GM21515 (cell line): ENCODE data around the gene C17orf113.

ENCODE experiments used
- ATAC-seq: cut with Tn5 transposase; IDR thresholded peaks from one replicate; pipeline ENCODE4 v1.9.1; 2021; ENCODE audit not compliant: unreplicated experiment

C17orf113 gene

GRCh38 chr17:42072323-42073187 lies 22.2 kb upstream of the C17orf113 start:
- ATAC-seq = no peak

GRCh38 chr17:42071810-42072209 lies 21.4 kb upstream of the C17orf113 start:
- ATAC-seq = no peak

GRCh38 chr17:42068979-42069378 lies 18.6 kb upstream of the C17orf113 start:
- no peak for ATAC-seq

DNA sequence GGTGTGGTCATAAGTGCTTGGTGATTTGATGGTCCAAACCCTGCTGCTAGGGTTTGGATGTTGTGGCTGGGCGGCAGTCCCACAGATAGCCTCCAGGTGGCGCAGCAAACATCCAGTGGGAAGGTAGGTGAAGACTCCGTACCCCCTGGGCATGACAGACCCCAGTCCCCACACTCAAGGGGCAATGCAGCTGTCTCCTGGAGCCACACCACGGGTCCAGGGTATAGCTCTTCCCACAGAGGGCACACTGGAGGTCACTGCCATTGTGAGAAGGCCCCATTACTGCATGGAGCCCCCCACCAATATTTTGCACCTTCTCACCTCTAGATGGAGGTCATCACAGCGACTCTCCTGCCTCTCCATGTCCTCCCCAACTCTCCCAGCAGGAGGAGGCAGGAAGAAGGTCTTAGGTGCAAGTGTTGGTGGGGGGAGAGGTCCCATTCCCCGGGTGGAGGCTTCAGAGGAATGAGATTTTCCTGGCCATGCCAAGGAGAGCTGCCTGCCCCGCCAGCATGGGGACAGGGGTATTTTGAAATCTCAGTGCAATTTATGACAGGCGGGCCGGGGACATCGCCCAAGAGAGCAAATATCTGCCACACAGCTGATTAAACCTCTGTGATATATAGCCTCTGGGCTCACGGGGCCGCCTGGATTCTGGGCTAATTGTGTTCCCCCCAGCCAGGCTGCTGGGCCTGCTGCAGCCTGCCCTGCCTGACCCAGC lies 17.1 kb upstream of the C17orf113 start:
- no peak for ATAC-seq

DNA sequence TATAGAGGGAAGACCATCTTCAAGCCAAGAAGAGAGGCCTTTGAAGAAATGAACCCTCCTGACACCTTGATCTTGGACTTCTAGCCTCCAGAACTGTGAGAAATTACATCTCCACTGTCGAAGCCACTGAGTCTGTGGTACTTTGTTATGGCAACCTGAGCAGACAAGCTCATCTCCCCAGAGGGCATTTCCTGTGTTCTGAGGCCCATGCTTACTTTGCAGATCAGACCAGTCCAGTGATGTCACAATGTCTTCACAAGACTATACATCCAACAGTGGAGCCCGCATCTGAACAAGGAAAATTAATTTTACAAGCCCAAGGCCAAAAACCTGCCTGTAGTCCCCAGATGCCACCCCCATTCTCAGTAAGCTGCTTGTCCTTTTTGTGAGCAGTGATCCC lies 14.8 kb upstream of the C17orf113 start:
- ATAC-seq = no peak

DNA sequence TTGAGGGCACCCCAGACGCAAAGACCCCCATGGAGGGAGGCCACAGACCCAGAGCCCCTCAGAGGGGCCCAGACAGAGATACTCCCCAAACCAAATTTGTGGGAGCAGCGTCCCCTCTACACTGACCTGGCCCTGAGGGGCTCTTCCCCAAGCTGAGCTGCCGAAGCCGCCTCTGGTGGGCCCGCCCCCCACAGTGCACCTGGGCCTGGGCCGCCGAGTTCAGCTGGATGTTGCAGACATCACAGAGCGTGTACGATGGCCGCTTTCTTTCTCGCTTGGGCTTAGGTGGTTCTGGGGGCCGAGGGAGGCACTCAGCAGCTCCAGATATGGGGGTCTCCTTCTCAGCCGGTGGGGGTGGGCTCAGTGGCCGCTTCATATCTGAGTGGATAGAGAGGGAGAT lies 12.3 kb upstream of the C17orf113 start:
- ATAC-seq = no peak

GRCh38 chr17:42061646-42062487 lies 11.5 kb upstream of the C17orf113 start:
- ATAC-seq = no peak

DNA sequence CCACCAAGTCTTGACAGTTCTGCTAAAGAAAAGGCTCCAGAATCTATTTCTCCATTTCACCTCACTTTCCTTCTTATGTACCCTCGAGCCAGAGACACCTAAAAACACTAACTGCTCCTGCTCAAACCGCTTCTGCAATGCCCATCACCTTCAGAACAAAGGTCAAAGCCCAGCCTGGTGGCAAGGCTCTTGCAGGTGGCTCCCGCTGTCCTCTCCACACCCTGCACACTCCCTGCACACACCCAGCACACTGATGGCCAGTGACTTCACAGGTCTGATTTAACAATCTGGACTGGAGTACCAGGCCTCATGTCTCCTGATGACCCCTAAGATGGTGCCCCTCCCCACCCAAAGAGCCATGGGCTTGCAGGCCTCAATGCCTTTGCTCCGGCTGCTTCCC lies 9.8 kb upstream of the C17orf113 start:
- ATAC-seq = no peak

GRCh38 chr17:42059815-42060214 lies 9.4 kb upstream of the C17orf113 start:
- no peak for ATAC-seq

DNA sequence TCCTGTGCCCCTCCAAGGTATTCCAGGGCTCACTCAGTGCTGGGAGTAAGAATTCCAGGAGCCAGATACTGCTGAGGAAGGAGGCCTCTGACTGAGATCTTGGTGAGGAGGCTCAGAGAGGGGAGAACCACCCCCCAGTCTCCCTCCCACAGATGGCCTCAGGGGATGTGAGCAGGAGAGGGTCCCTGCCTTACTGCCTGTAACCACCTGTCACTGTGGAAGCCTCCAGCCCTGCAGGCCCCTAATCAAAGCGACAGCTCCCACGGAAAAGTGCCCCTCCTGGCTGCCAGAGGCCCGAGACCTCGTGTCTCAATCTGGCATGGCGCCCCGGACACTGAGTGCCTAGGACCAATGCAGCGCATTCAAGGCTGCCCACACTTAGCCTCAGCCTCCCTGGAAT lies 7.7 kb upstream of the C17orf113 start:
- no peak for ATAC-seq

GRCh38 chr17:42056635-42057034 lies 6.2 kb upstream of the C17orf113 start:
- ATAC-seq = no peak

GRCh38 chr17:42055496-42055895 lies 5.1 kb upstream of the C17orf113 start:
- no peak for ATAC-seq

DNA sequence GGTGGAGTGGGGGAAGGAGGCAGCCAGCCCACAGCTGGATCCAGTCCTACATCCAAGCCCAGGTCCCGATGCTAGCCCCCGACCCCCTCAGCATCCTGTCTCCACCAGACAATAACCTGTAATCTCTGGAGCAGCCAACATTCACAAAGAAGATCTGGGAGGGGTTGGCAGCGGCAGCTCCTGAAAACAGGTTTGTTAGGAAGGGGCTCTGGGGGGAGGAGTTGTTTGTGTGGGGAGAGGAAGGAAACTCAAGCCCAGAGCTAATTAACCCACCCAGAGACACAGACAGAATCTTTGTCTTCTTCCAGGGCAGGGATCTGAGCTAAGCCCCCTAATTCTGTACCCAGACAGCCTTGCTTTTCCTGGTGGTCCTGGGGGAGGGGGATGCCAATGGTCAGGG lies 4.6 kb upstream of the C17orf113 start:
- ATAC-seq = no peak

GRCh38 chr17:42053731-42054500 lies 3.5 kb upstream of the C17orf113 start:
- no peak for ATAC-seq

GRCh38 chr17:42052346-42052877 lies 2.0 kb upstream of the C17orf113 start:
- ATAC-seq = no peak

DNA sequence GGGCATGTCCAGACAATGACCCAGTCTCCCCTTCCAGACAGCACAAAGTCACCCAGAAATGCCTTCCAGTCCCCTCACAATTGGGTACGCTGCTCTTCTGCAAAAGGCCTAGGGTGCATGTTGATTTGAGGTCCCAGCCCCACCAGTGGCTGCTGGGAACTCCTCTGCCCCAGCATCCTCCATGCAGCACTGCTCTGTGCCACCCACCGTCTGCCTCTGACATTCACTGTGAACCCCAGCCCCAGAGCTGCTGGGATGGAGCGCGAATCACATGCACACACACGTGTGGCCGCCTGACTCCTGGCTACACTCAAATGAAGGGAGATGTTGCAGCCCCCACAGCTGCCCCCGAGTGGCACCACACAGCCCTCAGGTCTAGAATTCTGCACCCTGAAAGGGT lies 1.2 kb upstream of the C17orf113 start:
- no peak for ATAC-seq

- no peak for ATAC-seq
Measured at GRCh38 chr17:42051013-42051400, 606 bp upstream of the C17orf113 start.

DNA sequence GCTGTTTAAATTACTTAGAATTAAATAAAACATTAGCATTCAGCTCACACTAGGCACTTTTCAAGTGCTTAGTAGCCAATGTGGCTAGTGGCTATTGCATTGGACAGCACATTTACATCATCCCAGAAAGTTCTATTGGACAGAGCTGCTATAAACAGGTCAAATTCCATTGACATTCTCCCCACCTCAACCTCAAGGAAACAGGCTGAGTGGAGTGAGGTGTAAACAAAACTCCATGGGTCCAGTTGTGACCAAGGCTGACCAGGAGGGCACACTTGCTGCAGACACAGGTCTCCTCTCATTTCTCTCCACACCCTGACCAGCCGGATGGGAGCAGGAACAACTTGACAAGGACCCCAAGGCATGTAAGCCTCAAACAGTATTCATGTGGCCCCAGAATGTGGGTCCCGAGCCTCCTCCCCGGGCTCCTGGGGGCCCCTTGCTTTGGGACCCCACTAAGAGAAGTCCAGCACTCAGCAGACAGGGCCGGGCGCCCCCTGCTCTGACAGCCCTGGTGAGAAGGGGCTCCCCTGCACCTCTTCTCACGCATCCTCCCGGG lies 488 bp downstream of the C17orf113 start:
- ATAC-seq = no peak

- no peak for ATAC-seq
Measured at GRCh38 chr17:42047343-42047742, 3.1 kb downstream of the C17orf113 start.

DNA sequence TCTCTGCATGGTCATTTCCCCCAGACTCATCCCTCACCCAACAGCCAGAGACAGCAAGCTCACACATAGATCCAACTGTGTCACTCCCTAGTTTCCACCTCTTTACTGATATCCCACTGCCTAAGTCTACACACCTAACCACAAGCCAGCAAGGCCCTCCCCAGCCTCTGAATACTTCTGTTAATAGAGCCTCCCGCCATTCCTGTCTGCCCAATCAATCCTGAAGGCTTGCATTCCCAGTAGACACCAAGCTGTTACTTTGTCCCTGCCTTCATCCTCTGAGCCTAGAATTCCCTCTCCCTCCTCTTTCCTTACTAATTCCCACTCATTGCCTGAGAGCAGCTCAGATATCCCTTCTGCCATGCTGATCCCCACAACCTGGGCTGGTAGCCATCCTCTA lies 4.7 kb downstream of the C17orf113 start:
- ATAC-seq = no peak
